HepG2 (cell line): ENCODE data around the gene FOXN3. TPM values are rescaled to one million over a fixed set of nuclear protein-coding genes. Genes with fewer than 3 reads are reported as not detected.

Experiments
- ARHGAP35 ChIP-seq: sonication (generic); formaldehyde crosslinking; IDR thresholded peaks from 2 replicates; pipeline ENCODE4 v1.9.0; 2022; ENCODE audit warnings: mild to moderate bottlenecking, inconsistent platforms, moderate library complexity, missing genetic modification reagents, borderline replicate concordance
- DRAP1 ChIP-seq: IDR thresholded peaks from 2 replicates; pipeline ENCODE4 v1.6.1; 2016; ENCODE audit warnings: missing genetic modification reagents, missing compliant biosample characterization
- HMG20B ChIP-seq: conservative IDR thresholded peaks from 2 replicates; pipeline ENCODE4 v1.6.1; 2016; ENCODE audit warnings: missing genetic modification reagents, missing compliant biosample characterization
- HNRNPUL1 ChIP-seq: fragments of 200-400 bp; formaldehyde crosslinking; IDR thresholded peaks from 2 replicates; pipeline ENCODE4 v1.6.1; 2017; ENCODE audit warnings: low read depth, mild to moderate bottlenecking, low read length, moderate library complexity
- MED13 ChIP-seq: sonication (generic); formaldehyde crosslinking; IDR thresholded peaks from 2 replicates; pipeline ENCODE4 v1.5.0; 2020; ENCODE audit warnings: missing genetic modification reagents
- MTA1 ChIP-seq: sonication (generic); formaldehyde crosslinking; IDR thresholded peaks from 2 replicates; pipeline ENCODE4 v1.4.0; 2020; ENCODE audit warnings: missing genetic modification reagents, mild to moderate bottlenecking, borderline replicate concordance
- SMAD3 ChIP-seq: sonication (generic); formaldehyde crosslinking; IDR thresholded peaks from 2 replicates; pipeline ENCODE4 v1.4.0; 2020; ENCODE audit warnings: missing genetic modification reagents
- SMARCC2 ChIP-seq: fragments of 450-650 bp; IDR thresholded peaks from 2 replicates; pipeline ENCODE4 v1.6.1; 2017; ENCODE audit warnings: antibody characterized with exemption, mild to moderate bottlenecking
- ZBTB46 ChIP-seq: sonication (generic); formaldehyde crosslinking; IDR thresholded peaks from 2 replicates; pipeline ENCODE4 v1.4.0; 2020; ENCODE audit warnings: mild to moderate bottlenecking, missing genetic modification reagents, borderline replicate concordance
- ZNF160 ChIP-seq: sonication (generic); formaldehyde crosslinking; IDR thresholded peaks from 2 replicates; pipeline ENCODE4 v1.8.0; 2022; ENCODE audit warnings: mild to moderate bottlenecking, inconsistent platforms, missing genetic modification reagents
- ZNF317 ChIP-seq: sonication (generic); formaldehyde crosslinking; IDR thresholded peaks from 2 replicates; pipeline ENCODE4 v1.5.0; 2020; ENCODE audit warnings: mild to moderate bottlenecking, missing genetic modification reagents
- ZNF513 ChIP-seq: sonication (generic); formaldehyde crosslinking; conservative IDR thresholded peaks from 2 replicates; pipeline ENCODE4 v1.5.0; 2020; ENCODE audit warnings: missing genetic modification reagents
- ZNF562 ChIP-seq: sonication (generic); formaldehyde crosslinking; IDR thresholded peaks from 2 replicates; pipeline ENCODE4 v1.8.0; 2022; ENCODE audit warnings: missing genetic modification reagents, borderline replicate concordance
- ZNF570 ChIP-seq: sonication (generic); formaldehyde crosslinking; IDR thresholded peaks from 2 replicates; pipeline ENCODE4 v1.4.0; 2020; ENCODE audit warnings: mild to moderate bottlenecking, missing genetic modification reagents, borderline replicate concordance
- ZNF605 ChIP-seq: sonication (generic); formaldehyde crosslinking; IDR thresholded peaks from 2 replicates; pipeline ENCODE4 v1.8.0; 2022; ENCODE audit warnings: mild to moderate bottlenecking, missing genetic modification reagents
- ZNF704 ChIP-seq: sonication (generic); formaldehyde crosslinking; IDR thresholded peaks from 2 replicates; pipeline ENCODE4 v1.8.1; 2023; ENCODE audit warnings: mild to moderate bottlenecking, inconsistent platforms, moderate library complexity, missing genetic modification reagents, borderline replicate concordance
- ZNF790 ChIP-seq: sonication (generic); formaldehyde crosslinking; IDR thresholded peaks from 2 replicates; pipeline ENCODE4 v1.8.0; 2022; ENCODE audit warnings: missing genetic modification reagents, mild to moderate bottlenecking, borderline replicate concordance
- polyA plus RNA-seq, 8 experiments: library from polyadenylated mRNA; depleted of rRNA in 3 of 8; stranded (reverse) in 7 of 8; unstranded in 1 of 8; fragments of >200 nt; fragmentation: Illumina TruSeq in 4 of 8; extraction: Trizol in 4 of 8; gene quantifications; 2 replicates each; pipeline versions ENCODE4 v1.2.1 to v1.2.3, GENCODE V29; 2011 to 2016; ENCODE audit warnings: low read depth in 4 of 8, missing spikeins in 1 of 8, mixed read lengths in 1 of 8; ENCODE audit not compliant: insufficient read depth in 1 of 8
- total RNA-seq, 5 experiments: library from RNA; depleted of rRNA; stranded (reverse); fragments of >200 nt; fragmentation: Illumina TruSeq; extraction: Trizol; gene quantifications; 2 replicates each; pipeline ENCODE4 v1.2.3, GENCODE V29; 2016; ENCODE audit warnings: low read depth in 1 of 5

The FOXN3 gene
- total and polyA plus RNA-seq, 2 of the 13 experiments (the other 11 are each of a cell fraction or from before 2014, with no cell fraction given): 32.4 to 70.2 TPM

- 0 out of 2 replicates have a peak, but pooled peaks have one; percentile 30 for TF ChIP-seq DRAP1 (CRISPR knock-in tag)
- no peak for TF ChIP-seq ZNF605
- no peak for TF ChIP-seq ZNF570
- TF ChIP-seq ZBTB46 (CRISPR knock-in tag): no peak
- TF ChIP-seq ZNF513 (CRISPR knock-in tag): no peak
- TF ChIP-seq HNRNPUL1: no peak
- TF ChIP-seq MED13: no peak
- 0 out of 2 replicates have a peak, but pooled peaks have one; percentile 22 for TF ChIP-seq HMG20B (CRISPR knock-in tag)
- no peak for TF ChIP-seq ZNF704 (CRISPR knock-in tag)
- TF ChIP-seq SMARCC2: no peak
- no peak for TF ChIP-seq MTA1 (CRISPR knock-in tag)
- peak; percentile 64; the same call in 1 of the 2 replicates for TF ChIP-seq SMAD3 (CRISPR knock-in tag)
- TF ChIP-seq ZNF317: no peak
- no peak for TF ChIP-seq ARHGAP35 (CRISPR knock-in tag)
- no peak for TF ChIP-seq ZNF562 (CRISPR knock-in tag)
- no peak for TF ChIP-seq ZNF160 (CRISPR knock-in tag)
- TF ChIP-seq ZNF790 (CRISPR knock-in tag): no peak
Observed at GRCh38 chr14:89391123-89391522, 25.9 kb downstream of the FOXN3 start (continued).
